C4-2B (cell line): ENCODE measurements around the gene CPNE7.

Source experiments
- CTCF ChIP-seq: fragments of 450-650 bp; conservative IDR thresholded peaks from 2 replicates; pipeline ENCODE4 v1.5.1; 2017; ENCODE audit warnings: mild to moderate bottlenecking
- ZFX ChIP-seq: fragments of 450-650 bp; IDR thresholded peaks from 2 replicates; pipeline ENCODE4 v1.6.1; 2017

GRCh38 chr16:89531821-89532526 is 43.6 kb upstream of the CPNE7 start:
- no peak for TF ChIP-seq CTCF
- TF ChIP-seq ZFX: no peak
